NT2/D1 (cell line): ENCODE results near the gene PDSS1.

Experiments
- DNase-seq: peaks from one replicate; pipeline ENCODE4 v3.0.0-alpha.2; 2011; ENCODE audit warnings: low read depth, low spot score
- H3K27me3 ChIP-seq: 2 replicates; pipeline ENCODE4 v1.6.0; 2011; ENCODE audit warnings: mild to moderate bottlenecking; ENCODE audit not compliant: insufficient read length, insufficient read depth
- H3K36me3 ChIP-seq: 2 replicates; pipeline ENCODE4 v1.6.1; 2011; ENCODE audit warnings: mild to moderate bottlenecking, low read length, mixed read lengths; ENCODE audit not compliant: insufficient read depth, insufficient read length
- H3K4me1 ChIP-seq: 2 replicates; pipeline ENCODE4 v1.5.1; 2011; ENCODE audit not compliant: insufficient read depth, insufficient read length
- H3K4me3 ChIP-seq: 2 replicates; pipeline ENCODE4 v1.5.1; 2011; ENCODE audit warnings: low read depth; ENCODE audit not compliant: insufficient read length
- H3K9ac ChIP-seq: 2 replicates; pipeline ENCODE4 v1.6.0; 2011; ENCODE audit warnings: low read depth; ENCODE audit not compliant: insufficient read length
- H3K9me3 ChIP-seq: 2 replicates; pipeline ENCODE4 v1.5.1; 2011; ENCODE audit warnings: mild to moderate bottlenecking, low read length; ENCODE audit not compliant: insufficient read depth
- SUZ12 ChIP-seq: IDR thresholded peaks from 2 replicates; pipeline ENCODE4 v1.6.1; 2011; ENCODE audit not compliant: insufficient read length, insufficient read depth; ENCODE audit errors: extremely low read depth
- YY1 ChIP-seq: IDR thresholded peaks from 2 replicates; pipeline ENCODE4 v1.6.1; 2011; ENCODE audit not compliant: insufficient read length, insufficient read depth
- ZNF274 ChIP-seq: IDR thresholded peaks from 2 replicates; pipeline ENCODE4 v1.6.1; 2011; ENCODE audit warnings: mild to moderate bottlenecking, low read depth, low read length

Gene PDSS1

DNA sequence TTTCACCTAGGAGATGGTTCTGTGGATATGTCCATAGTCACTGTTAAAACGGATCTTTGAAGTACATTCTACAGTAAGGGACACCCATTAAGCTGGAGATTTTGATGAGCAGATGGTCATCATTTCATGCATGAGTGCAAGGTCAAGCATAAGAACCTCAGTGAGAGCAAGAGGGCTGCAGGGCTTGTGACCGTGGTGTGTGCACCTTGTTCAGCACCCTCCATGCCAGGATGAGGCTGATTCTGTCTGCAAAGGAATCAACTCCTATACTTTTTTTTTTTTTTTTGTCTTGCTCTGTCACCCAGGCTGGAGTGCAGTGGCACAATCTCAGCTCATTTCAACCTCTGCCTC lies 17.6 kb downstream of the PDSS1 start:
- no peaks in the 10 kb centered on the region for H3K9me3 ChIP-seq
- peaks cover 51% of the 10 kb centered on the region for H3K36me3 ChIP-seq
- H3K9ac ChIP-seq: no peak overlapping the region
- no peak for DNase-seq
- TF ChIP-seq ZNF274 (no peak), YY1 (no peak), SUZ12 (no peak)
- no peak overlapping the region for H3K4me3 ChIP-seq
- no peaks in the 10 kb centered on the region for H3K4me1 ChIP-seq
- no peaks in the 10 kb centered on the region for H3K27me3 ChIP-seq

- Histone ChIP-seq H3K4me1 (no peaks in the 10 kb centered on the region), H3K4me3 (no peak overlapping the region), H3K27me3 (no peaks in the 10 kb centered on the region), H3K36me3 (peaks cover 68% of the 10 kb centered on the region), H3K9ac (no peak overlapping the region), H3K9me3 (no peaks in the 10 kb centered on the region)
- TF ChIP-seq ZNF274 (no peak), YY1 (no peak), SUZ12 (no peak)
- DNase-seq: no peak
Measured at GRCh38 chr10:26717476-26717875, 20.0 kb downstream of the PDSS1 start.

DNA sequence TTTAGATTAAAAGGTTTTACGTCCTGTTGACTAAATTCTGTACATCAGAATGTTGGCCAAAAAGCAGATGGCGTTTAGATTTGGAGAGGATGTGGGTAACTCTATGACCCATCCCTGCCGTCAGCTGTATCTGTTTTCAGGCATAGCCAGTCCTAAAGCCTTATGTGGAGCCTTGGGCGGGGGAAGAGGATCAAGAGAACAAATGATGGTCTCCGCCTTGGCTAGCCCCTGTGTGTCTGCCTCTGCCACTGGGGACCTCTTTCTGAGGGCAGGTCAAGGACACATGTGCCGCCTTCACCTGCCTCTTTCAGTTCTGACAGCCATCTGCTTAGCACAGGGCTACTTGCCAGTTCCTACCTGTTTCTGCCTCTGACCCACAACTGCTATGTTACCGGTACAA lies 24.1 kb downstream of the PDSS1 start:
- no peak for TF ChIP-seq SUZ12
- TF ChIP-seq YY1: no peak
- TF ChIP-seq ZNF274: no peak
- no peaks in the 10 kb centered on the region for H3K4me1 ChIP-seq
- H3K9ac ChIP-seq: no peak overlapping the region
- H3K9me3 ChIP-seq: no peaks in the 10 kb centered on the region
- no peaks in the 10 kb centered on the region for H3K27me3 ChIP-seq
- DNase-seq: no peak
- no peak overlapping the region for H3K4me3 ChIP-seq
- H3K36me3 ChIP-seq: peaks cover 75% of the 10 kb centered on the region

GRCh38 chr10:26723016-26723415 lies 25.5 kb downstream of the PDSS1 start:
- TF ChIP-seq ZNF274 (no peak), SUZ12 (no peak), YY1 (no peak)
- H3K4me1 ChIP-seq: no peaks in the 10 kb centered on the region
- no peak for DNase-seq
- H3K27me3 ChIP-seq: no peaks in the 10 kb centered on the region
- H3K9me3 ChIP-seq: no peaks in the 10 kb centered on the region
- no peak overlapping the region for H3K4me3 ChIP-seq
- H3K9ac ChIP-seq: no peak overlapping the region
- H3K36me3 ChIP-seq: peaks cover 73% of the 10 kb centered on the region

DNA sequence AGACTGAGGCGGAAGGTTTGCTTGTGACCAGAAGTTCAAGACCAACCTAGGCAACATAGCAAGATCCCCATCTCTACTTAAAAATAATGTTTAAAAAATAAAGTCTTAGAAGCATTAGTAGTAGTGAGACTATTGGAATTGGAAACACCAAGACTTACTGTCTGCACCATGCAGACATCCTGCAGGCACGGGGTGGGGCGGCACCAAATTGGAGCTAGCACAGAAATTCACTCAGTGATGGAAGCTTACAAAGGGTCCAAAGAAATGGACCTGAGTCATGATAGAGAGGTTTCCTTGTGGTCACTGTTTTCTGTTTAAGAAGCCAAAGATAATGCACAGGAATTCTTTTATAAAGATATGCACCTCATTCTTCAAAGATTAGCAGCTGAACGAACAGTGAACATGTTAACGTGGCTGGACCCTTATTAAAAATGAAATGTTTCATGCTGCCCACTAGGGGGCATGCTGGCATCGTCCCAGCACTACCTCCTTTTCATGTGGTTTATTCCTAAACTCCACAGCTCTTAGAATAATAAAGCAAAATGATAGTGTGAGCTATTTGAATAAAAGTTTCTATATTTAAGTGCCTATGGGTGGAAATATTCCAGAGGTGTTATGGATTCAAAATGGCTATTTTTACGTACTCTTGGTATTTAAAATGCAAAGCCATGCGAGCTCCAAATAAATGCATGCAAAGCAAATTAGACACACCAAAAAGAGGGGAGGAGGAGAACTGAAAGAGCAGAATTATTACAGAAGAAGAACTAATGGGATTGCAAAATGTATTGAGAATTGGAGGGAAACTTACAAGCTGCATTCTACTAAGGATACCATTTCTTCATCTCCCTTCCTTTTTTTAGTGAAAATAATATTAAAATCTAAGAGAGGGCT lies 28.6 kb downstream of the PDSS1 start:
- peak; percentile 11 for DNase-seq
- peaks cover 74% of the 10 kb centered on the region for H3K36me3 ChIP-seq
- TF ChIP-seq YY1 (no peak), ZNF274 (no peak), SUZ12 (no peak)
- no peaks in the 10 kb centered on the region for H3K4me1 ChIP-seq
- H3K9ac ChIP-seq: no peak overlapping the region
- H3K27me3 ChIP-seq: no peaks in the 10 kb centered on the region
- no peak overlapping the region for H3K4me3 ChIP-seq
- no peaks in the 10 kb centered on the region for H3K9me3 ChIP-seq

DNA sequence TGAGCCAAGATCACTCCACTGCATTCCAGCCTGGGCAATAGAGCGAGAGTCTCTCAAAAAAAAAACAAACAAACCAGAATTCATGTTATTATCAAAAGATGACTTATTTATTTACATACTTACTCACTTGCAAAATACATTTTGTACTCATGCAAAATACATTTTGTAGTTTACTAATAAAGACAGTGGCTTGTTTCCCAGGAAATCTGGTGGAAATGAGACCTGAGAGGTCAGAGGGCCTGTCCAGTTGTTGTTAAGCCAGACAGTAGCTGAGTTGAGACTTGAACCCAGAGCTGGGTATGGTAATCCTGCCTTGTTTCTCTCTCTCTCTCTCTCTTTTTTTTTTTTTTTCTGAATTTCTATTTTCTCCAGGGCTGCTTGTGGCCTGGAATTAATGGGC lies 29.5 kb downstream of the PDSS1 start:
- no peak for DNase-seq
- TF ChIP-seq YY1: no peak
- no peak for TF ChIP-seq SUZ12
- TF ChIP-seq ZNF274: no peak
- no peak overlapping the region for H3K9ac ChIP-seq
- H3K4me1 ChIP-seq: no peaks in the 10 kb centered on the region
- H3K27me3 ChIP-seq: no peaks in the 10 kb centered on the region
- H3K4me3 ChIP-seq: no peak overlapping the region
- peaks cover 76% of the 10 kb centered on the region for H3K36me3 ChIP-seq
- no peaks in the 10 kb centered on the region for H3K9me3 ChIP-seq

DNA sequence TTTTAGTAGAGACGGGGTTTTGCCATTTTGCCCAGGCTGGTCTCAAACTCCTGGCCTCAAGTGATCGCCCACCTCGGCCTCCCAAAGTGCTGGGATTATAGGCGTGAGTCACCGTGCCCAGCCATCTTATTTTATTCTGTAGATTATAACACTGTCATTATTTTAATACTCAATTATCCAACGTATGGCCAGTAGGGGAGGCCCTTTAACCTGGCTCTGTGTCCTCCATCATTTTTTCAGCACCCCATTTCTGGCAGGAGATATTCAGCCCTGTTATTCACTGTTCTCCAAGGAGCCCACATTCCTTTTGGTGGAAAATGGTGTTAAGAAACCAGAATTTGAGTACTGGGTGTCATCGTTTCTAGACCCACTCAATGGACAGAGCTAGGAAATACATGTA lies 31.5 kb downstream of the PDSS1 start:
- no peak for DNase-seq
- TF ChIP-seq YY1 (no peak), ZNF274 (no peak), SUZ12 (no peak)
- Histone ChIP-seq H3K36me3 (peaks cover 83% of the 10 kb centered on the region), H3K4me1 (peaks cover 6% of the 10 kb centered on the region), H3K4me3 (no peak overlapping the region), H3K9ac (no peak overlapping the region), H3K27me3 (no peaks in the 10 kb centered on the region), H3K9me3 (no peaks in the 10 kb centered on the region)

DNA sequence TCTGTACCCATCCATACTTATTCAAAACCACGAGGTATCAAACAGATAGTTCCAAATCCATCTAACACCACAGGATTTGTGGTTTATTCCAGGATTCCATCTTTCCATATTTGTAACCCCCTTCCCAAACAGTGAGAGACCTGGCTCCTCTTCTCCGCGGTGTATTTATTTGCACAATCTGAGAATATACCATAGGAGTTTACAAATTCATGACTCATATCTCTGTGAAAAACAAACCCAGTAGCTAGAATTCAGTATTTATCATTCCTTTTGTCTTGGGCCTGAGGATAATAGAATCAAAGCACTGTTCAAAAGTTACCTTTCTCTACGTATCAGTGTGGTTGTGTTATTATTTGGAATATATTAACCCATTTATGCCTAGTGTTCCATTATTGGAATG lies 31.9 kb downstream of the PDSS1 start:
- no peaks in the 10 kb centered on the region for H3K27me3 ChIP-seq
- no peak for DNase-seq
- H3K4me1 ChIP-seq: peaks cover 8% of the 10 kb centered on the region
- H3K36me3 ChIP-seq: peaks cover 82% of the 10 kb centered on the region
- no peak overlapping the region for H3K9ac ChIP-seq
- no peaks in the 10 kb centered on the region for H3K9me3 ChIP-seq
- no peak for TF ChIP-seq YY1
- no peak for TF ChIP-seq SUZ12
- TF ChIP-seq ZNF274: no peak
- no peak overlapping the region for H3K4me3 ChIP-seq
